SK-N-SH treated with all-trans-retinoic acid at 6 μM for 48 hours (cell line): ENCODE results near the gene GOLGA6A.

Source experiments
- TOX ChIP-seq: fragments of 250-450 bp; sonication (Bioruptor Pico); IDR thresholded peaks from 2 replicates; pipeline ENCODE4 v1.8.0; 2021; ENCODE audit warnings: mild to moderate bottlenecking, moderate library complexity, borderline replicate concordance
- TF ChIP-seq, protein P1 (sequence below): fragments of 250-450 bp; sonication (Bioruptor Pico); IDR thresholded peaks from 2 replicates; pipeline ENCODE4 v1.5.1; 2021; ENCODE audit warnings: mild to moderate bottlenecking, moderate library complexity

DNA sequence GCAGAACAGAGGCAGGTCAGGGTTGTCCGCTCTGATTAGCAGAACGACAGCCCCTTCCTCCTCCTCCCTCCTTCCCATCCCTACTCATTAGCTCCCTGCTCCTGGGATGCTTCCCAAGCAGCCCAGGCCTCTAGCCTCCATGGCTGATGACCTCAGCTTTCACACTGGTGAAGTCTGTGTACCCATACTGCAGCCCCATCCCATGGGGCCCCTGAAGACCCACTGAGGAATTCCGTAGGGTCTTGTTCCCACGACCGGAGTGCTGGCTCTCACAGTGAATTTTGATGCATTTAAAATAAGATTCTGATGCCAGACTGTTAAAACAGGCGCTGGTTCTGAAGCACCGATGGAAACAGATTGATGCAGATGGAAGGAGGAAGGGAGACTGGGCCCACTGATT lies 36.1 kb downstream of the GOLGA6A start:
- no peak for TF ChIP-seq TOX (CRISPR knock-in tag)
- TF ChIP-seq, protein P1, sequence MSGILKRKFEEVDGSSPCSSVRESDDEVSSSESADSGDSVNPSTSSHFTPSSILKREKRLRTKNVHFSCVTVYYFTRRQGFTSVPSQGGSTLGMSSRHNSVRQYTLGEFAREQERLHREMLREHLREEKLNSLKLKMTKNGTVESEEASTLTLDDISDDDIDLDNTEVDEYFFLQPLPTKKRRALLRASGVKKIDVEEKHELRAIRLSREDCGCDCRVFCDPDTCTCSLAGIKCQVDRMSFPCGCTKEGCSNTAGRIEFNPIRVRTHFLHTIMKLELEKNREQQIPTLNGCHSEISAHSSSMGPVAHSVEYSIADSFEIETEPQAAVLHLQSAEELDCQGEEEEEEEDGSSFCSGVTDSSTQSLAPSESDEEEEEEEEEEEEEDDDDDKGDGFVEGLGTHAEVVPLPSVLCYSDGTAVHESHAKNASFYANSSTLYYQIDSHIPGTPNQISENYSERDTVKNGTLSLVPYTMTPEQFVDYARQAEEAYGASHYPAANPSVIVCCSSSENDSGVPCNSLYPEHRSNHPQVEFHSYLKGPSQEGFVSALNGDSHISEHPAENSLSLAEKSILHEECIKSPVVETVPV (CRISPR knock-in tag), result no peak
